GM21390 (cell line): Measurements from ENCODE around the gene SLC9A9.

ENCODE experiments used
- ATAC-seq: cut with Tn5 transposase; IDR thresholded peaks from one replicate; pipeline ENCODE4 v1.9.1; 2021; ENCODE audit not compliant: unreplicated experiment

The SLC9A9 gene

DNA sequence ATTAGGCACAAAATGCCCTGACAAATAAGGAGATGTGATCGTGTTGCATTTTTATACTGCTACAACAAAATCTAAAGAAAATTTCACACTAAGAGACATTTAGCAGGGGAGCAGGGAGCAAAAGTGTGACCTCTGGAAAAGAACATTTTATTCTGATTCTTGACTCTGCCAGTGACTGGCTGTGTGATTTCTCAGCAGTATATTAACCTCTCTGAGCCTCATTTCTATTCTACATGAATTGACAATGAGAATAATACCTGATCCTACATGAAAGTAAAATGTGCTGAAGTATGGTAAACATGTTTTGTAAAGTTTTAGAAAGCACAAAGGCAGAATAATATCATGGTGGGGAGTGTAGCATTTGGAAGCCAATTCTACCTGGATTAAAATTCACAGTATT is 273.3 kb downstream of the SLC9A9 start:
- no peak for ATAC-seq

DNA sequence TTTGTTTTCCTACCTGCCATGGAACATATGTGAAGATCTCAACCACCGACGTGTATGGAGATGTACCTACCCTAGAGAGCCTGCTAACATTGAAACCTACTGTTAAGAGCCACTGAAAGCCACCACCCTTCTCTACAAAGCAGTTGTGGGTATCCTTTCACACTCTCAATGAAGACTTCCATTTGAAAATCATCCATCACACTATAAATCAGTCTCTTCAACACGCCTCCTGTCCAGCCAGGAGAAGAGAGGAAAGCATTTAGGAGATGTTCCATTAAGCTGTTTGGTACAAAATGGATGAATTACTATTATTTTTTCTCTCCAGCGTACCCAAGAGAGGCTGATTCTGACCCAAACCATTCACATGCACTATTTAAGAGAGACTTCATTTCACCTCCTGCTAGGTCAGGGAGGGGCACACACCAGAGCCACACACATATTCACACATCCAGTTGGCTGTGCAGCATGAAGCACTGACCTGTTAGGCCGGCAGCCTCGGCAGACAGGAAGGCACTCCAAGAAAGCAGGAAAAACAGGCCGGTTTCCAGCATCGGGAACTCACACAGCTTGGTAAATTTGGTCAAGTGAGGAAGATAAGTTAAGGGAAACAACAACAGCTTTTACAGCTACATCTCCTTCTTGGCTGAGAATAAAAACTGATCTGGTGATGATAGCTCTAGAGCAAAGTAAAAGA is 274.5 kb downstream of the SLC9A9 start:
- ATAC-seq, result no peak

DNA sequence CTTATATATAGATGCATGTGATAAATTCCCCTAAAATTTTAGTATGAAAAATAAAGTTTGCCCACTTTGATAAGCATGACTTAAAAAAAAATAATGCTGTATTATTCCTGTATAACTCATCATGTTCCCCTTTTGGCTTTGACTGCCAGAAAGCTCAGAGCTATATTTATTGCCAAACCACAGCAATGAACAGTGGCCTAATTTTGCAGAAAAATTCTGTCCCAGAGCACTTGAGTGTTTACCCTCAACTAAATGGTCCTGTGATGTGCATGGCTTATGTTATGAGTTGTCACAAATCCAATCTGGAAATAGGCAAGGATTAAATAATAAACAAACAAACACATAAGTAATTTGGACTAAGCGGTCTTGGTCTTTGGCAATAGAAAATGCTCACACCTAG is 276.7 kb downstream of the SLC9A9 start:
- ATAC-seq, result no peak

DNA sequence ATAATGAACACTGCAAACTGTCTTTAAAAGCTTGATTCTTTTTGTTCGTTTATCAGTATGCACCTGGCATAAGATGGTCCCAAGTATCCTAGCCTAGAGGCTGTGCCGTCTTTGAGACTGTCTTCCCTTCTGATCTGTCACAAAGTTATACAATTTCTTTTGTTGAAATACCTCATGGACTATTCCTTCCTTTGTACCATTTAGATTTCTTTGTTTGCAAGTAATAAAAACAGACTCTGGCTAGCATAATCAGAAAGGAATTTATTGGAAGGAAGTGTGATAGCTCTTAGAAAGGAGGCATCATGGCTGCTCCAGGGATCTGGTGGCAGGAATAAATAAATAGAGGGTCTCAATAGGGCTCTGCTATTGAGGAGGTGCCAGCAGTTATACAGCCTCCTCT is 280.4 kb downstream of the SLC9A9 start:
- no peak for ATAC-seq

DNA sequence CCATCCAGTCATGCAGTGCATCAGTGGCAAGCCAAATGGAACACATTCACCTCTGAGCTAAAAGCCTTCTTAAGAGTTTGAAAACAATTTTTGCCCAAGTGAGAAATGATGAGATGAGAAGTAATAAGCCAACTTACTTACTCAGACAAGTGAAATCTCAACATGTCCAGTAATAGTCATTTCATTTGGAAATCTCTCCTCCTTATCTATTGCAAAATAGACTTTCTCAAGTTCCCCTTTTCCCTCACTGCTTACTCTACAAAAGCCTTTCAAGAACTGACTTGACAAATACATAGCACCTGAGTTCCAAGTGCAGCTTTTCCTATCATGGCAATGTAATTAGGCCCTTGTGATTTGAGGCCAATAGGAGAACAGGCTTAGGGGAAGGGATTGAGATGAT is 282.3 kb downstream of the SLC9A9 start:
- no peak for ATAC-seq

DNA sequence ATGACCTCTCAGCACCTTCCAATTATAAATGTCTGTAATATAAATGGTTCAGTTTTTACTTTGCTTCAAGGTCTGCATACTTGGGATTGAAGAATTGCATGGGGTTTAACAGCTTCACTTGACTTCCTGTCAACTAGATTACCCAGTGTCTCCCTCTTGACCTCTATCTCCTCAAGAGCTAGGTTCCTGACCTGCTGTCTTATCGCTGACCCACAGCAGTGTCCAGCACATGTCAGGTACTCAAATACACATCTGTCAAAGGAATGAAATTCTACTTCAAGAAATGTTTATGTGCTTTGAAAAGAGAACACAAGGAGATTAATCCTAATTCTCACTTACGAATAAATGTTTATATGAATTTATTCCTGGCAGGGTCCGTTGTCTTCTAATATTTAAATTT is 284.5 kb downstream of the SLC9A9 start:
- no peak for ATAC-seq

DNA sequence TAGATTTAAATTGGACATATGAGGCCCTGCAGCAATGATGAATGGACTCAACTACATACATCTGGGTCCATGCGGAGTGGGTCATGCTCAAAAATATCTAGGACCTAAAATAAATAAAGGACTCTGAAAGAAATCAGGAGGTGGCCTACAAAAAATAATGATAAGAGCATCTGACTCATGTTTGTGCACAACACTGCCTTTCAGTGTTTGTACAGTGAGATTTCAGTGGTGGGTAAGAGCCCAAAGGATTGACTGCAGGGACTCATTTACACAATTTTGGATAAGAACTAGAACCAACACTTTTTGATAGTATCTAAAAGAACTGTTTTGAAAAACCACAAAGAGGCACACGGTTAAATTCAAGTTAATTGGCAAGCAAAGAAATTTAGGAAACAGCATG is 285.5 kb downstream of the SLC9A9 start:
- no peak for ATAC-seq

DNA sequence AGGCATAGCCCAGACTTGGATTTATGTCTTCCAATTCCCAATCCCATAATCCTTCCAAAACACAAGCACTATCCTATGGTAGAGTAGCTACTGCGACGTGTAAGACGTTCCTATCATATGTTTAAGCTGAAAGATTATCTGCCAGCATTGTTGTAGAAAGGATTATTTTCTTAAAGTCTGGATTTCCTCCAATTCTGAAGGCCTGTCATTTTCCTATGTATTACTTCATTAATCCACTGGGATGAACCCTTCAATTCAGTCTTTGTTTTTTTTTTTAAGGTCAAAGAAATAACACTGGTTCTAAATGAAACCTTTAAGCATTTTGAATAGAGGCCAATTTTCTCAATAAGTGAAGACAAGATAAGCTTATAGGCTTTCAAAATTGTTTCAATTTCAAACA is 289.0 kb downstream of the SLC9A9 start:
- no peak for ATAC-seq

DNA sequence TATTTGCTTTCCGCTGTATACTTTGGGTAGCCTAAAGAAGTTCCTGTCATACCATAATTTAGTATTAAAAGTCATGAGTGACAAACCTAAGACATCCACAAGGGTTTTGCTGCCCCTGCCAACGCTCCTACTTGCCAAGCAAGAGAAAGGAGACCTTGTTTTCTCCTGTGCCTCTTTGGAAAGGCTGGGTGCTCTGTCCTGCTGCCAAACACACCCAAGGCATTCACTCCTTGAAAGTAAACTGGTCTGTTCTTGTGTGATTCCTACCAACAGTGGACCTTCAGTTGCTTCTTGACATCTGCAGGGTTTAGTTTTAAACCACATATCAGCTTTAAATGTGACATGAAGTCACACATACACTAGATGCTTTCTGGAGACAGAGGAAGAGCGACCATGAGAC is 295.4 kb downstream of the SLC9A9 start:
- no peak for ATAC-seq

DNA sequence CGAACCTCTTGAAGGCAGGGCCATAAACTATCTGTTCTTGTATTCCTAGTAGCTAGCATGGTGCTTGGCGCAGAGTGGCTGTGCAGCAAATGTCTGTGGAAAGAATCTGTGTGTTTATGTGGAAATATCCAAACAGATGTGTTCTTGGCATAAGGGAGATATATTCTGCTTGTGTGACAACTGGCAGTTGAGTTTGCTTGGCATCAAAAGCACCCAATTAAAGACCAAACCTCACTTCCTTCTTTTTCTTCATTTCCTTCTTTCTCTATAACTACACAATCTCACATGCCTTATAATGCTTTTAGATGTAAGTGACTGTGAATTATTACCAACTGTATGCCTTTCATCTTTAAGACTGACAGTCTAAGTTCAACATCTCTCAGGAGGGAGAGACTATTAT is 296.5 kb downstream of the SLC9A9 start:
- ATAC-seq, result no peak

DNA sequence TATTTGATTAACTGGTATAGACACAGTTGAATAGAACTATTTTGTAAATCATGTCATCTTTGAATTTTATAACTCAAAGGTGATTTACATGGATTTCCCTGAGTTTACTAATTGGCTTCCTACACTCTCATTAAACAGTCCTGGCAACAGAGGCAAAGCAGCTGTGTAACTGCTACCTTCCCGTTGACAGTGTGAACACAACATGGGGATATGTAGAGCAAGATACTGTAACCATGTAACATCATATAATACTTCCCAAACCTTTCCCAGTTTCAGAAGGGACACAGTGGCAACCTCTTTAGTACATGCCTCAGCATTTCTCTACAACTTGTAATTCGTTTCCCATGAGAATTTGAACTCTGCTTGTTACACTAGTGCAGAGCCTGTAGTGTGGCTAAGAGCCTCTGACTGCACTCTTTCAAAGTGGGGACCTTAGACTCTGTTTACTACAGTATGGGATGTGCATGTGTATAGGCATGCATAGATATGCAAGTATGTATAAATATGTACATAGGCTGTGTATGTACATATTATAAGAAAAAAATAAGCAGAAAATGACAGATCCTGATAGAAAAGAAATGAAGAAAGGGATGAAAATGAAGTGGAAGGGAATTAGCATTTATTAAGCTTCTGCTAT is 299.3 kb downstream of the SLC9A9 start:
- ATAC-seq, result no peak

DNA sequence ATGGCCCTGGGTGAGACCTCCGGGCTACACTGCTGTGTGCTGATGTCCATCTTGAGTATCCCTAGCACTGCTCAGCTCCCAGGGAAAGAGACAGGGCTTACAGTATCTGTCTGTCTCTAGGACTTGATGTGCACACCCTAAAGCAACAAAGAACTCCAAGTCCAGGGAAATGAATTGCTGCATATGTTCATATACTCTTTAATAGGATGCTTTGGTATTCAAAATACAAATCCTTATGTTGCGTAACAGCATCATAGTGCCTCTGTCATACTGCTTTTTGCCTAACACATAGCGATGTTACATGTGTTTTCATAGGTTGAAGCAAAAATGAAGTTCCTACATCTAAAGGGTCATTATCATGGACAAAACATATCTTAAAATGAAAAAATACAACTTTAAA is 299.9 kb downstream of the SLC9A9 start:
- ATAC-seq, result no peak

DNA sequence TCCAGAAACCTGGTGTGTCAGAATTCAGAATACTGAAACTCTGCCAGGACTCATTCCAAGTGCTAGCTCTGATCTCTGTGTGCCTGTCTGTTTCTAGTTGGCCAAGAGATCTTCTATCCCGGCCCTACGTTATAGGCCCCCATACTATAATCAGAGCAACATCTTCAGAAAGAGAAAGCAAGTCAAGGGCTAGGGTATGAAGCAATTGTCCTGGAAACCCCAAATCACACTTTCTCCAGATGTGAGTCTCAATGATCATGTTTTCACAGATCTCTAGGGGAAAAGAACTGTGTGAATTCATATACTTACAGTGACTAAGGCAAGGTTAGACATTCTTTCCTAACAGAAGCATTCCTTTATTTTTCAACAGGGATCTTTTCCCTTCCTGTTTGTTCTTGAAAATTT is 309.7 kb downstream of the SLC9A9 start:
- ATAC-seq, result no peak

DNA sequence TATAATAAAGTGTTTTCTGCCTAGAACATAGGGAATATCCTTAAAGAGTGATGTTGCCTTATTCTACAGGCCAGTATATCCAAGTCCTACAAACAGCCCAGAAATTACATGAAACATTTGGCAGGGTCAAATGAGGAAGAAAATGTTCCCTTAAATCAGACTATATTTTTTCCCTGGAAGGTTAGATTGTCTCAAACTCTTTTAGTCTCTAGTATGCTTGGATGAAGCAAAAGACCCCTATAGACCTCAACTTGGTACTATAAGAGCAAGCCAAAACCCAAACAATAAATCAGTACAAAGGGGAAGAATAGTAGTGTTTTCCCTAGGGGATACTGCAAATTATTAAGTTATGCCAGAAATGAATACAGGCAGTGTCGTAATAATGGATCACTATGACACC is 310.2 kb downstream of the SLC9A9 start:
- ATAC-seq, result no peak

DNA sequence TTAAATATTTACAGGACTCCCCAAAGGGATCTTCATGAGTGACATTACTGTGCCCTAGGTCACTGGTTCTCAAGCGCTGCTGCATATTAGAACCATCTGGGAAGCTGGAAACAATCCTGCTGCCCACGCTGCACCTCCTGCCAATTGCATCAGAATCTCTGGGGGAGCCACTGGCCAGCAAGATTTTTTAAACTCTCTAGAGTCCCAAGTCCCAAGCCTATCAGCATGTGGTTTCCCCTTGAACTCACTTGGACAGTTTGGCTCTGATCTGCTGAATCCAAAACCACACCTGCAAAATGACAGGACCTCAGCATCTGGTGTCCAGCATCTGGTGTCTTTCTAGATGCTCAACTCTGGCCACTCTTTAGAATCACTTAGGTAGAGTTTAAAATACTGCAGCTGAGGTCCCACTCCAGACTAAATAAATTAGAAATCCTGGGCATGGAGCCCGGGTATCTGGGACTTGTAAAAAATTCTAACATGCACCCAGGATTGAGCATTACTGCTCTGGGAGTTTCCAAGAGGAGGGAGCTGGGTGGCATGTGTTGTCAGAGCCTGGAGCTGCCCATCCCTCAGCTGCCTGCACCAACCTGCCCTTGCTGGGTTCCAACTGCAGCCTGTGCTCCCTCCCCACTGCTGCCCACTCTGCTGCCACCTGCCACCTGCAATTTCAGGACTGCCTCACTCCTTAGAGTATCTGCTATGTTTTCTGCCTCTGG is 311.3 kb downstream of the SLC9A9 start:
- no peak for ATAC-seq

DNA sequence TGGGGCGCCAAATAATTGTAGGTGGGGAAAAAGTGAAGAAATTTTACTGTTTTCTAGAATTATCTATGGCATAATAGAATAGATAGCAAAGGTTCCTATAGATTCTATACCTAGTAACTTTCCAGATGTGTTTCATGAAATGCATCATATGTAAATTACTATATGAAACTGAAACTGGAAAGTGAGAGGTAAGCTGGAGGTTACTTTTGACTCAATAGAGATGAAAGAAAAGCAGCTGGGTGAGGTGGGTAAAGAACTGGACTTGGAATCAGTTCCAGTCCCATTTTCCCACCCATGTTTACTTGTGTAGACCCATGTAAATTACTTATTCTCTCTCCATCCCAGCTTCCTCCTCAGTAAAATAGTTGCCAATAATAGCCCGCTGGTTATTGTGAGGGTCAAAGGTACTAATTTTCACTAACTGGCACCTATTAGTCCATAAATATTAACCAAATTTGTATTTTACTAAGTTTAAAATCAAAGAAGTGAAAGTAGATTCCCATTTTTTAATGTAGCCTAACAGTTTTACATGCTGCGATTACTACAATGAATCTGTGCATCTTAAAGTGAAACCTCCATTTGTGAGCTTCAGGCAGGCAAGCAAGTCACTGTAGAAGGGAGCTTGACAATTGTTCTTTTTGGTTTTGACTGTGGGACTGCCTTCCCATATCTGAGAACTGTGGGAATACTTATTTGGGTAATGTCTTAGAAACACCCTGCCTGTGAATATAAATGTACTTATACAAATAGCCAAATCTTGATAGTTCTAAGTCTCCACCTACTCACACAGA is 312.1 kb downstream of the SLC9A9 start:
- ATAC-seq, result peak; percentile 95

DNA sequence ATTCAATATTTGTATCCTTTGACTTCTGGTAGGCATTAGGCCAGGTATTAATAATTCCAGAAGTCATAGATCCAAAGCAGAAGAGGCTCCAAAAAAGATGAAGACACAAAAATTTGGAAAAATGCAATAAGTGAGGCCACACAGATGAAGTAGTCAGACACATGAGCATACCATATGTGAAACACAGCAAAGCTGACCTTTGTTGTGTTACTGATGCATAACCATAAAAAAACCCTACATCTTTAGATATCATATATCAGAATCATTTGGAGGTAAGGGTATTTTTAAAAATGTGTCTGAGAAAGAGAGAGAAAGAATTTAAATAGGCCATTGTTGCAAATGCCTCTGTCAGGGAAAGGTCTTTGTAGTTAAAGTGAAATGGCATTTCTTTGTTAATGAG is 314.9 kb downstream of the SLC9A9 start:
- no peak for ATAC-seq

DNA sequence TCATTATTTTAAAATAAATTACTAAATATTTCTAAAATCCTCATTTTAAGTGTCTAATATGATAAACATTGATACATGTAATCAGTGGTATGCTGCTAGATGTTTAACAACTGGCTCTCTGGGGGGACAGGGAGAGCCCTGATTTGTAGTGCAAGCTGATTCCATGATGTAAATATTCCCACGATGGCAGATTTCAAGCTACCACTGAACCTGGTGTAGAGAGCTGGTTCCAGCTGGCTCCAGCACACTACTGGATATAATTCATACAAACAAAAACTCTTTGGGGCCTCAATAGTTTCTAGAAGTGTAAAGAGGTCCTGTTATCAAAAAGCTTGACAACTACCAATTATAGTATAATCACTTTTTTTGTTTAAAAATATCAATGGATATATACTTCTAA is 316.2 kb downstream of the SLC9A9 start:
- no peak for ATAC-seq

DNA sequence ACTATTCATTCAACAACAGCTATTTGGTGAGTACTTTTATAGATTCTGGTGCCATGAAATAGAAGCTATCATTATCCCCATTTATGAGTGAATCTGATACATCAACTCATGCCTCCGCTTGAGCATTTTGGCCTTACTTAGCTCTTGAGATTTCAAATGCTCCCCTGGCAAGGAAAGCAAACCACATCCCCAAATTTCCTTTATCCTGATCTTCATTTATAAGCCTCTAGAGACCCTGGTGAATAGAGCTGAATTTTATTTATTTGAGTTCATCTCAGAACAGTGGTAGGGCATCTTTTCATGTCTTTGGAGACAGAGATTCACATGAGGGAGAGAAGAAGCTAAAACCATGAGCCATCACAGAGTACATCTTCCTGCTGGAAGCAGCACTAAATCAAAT is 317.2 kb downstream of the SLC9A9 start:
- ATAC-seq, result no peak

DNA sequence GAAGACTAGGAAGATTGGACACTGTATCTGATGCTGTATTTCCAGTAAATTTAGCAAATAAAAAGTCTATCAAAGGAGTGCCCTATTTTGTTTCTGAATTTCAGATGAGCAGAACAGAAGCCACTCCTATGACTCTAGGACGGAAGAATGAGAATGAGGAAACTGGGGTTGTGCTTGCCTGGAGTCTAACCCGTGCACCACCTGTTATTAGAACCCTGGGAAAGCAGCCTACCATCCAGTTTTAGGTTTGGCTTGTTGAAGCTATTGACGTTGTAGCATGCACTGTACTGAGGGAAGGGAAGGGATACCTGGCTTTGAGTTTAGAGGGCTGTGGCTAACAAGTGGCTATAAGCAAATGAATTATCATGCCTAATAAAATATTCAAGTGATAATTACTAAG is 318.5 kb downstream of the SLC9A9 start:
- no peak for ATAC-seq

DNA sequence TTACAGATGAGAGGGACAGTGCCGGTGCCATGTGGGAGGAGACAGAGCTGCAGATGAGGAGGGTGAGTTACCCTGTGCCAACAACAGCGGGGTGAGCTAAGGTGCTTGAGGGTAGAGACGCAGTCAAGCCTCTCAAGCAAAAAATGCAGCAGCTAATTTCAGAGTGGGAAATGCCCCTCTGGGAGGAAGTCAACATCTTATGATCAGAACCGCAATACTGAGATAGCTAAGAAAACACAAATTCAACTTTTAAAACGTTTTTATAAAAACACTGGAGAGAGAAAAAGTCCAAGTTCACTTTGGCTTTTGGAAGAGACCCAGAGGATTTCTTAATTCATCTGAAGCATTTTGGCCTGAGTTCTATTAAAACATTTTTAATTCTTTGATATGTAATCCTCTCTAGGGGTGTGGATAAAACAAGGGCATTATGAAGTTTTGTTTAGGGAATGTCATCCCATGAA is 319.2 kb downstream of the SLC9A9 start:
- peak; percentile 63 for ATAC-seq
